Measurements from ENCODE around the gene HYDIN. TPM values are rescaled to one million over a fixed set of nuclear protein-coding genes. Genes with fewer than 3 reads are reported as not detected.
"Not testable (repeated sequence)": the region's sequence is repeated elsewhere in the genome, so short reads cannot be mapped to it uniquely, and the experiment has no call there.

HYDIN gene
- total and polyA plus RNA-seq, 9 of the 15 experiments (the other 6 are each of a cell fraction or from before 2014, with no cell fraction given): 0.08 to 0.43 (median 0.14) TPM; not detected in 1

DNA sequence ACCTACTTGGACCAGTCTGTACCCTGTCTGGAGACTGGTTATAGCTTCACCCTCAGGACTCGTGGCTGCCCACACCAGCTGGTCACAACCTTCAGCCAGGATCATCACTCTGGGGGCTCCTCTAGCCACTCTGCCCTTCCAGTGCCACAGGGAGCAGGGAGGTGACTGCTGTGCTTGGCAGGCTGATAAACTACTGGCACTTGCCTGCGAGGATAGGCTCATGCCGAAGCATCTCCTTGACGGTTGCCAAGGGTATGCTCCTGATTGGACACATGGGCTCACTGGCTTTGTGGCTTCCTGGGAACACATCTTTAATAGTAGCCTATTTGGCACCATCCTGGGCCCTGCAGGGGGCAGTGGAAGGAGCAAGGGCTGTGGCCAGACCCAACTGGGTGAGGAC, 295.2 kb downstream of the HYDIN start:
- POLR2A ChIA-PET: not testable (repeated sequence)

GRCh38 chr16:70933746-70934145, 296.8 kb downstream of the HYDIN start:
- H4K20me1 ChIP-seq (replicated peaks; ENCODE audit: control insufficient read depth, insufficient read depth, low read length); CTCF ChIA-PET (ENCODE audit: low intra/inter-chr PET ratio); DNase-seq (ENCODE audit: extremely low read depth in 1 of 4, low spot score in 3 of 4); H3K4me3 ChIP-seq; H3K79me2 ChIP-seq (ENCODE audit: control insufficient read depth, insufficient read depth, low read length); H3K4me2 ChIP-seq (ENCODE audit: insufficient read depth, low read length); H3K9ac ChIP-seq (ENCODE audit: insufficient read depth in 1 of 2, low read depth in 2 of 2, low read length in 2 of 2); H3K27ac ChIP-seq (ENCODE audit: extremely low read depth, low read depth, low read length); FAIRE-seq; ATAC-seq; H3K36me3 ChIP-seq (ENCODE audit: control insufficient read depth, insufficient read depth, low read length); H3K27me3 ChIP-seq (ENCODE audit: control insufficient read depth in 2 of 2, insufficient read depth in 2 of 2, low read length in 2 of 2); BruUV-seq (replicated peaks); intact Hi-C loops (cut with micrococcal nuclease); H3K9me3 ChIP-seq (replicated peaks; ENCODE audit: control insufficient read depth, insufficient read depth, low read depth, low read length); POLR2A ChIA-PET; H2AFZ ChIP-seq (ENCODE audit: low read depth, low read length); in situ Hi-C loops (cut with MboI); H3K4me1 ChIP-seq (replicated peaks in 1 of 2; ENCODE audit: control insufficient read depth in 2 of 2, insufficient read depth in 2 of 2, low read length in 2 of 2); H3K9me1 ChIP-seq (ENCODE audit: control insufficient read depth, insufficient read depth, low read length): not testable (repeated sequence)
- WGBS (ENCODE audit: insufficient coverage, low coverage, missing lambda C conversion rate): 4% methylated on average over 5 of the region's 8 CpGs

More for the DNA sequence above, 295.2 kb downstream of the HYDIN start:
- H2AFZ ChIP-seq (ENCODE audit: low read depth, low read length); H3K9me3 ChIP-seq (replicated peaks; ENCODE audit: control insufficient read depth, insufficient read depth, low read depth, low read length); H3K4me3 ChIP-seq; H3K4me2 ChIP-seq (ENCODE audit: insufficient read depth, low read length); H3K9ac ChIP-seq (ENCODE audit: insufficient read depth in 1 of 2, low read depth in 2 of 2, low read length in 2 of 2); FAIRE-seq; intact Hi-C loops (cut with micrococcal nuclease); H4K20me1 ChIP-seq (replicated peaks; ENCODE audit: control insufficient read depth, insufficient read depth, low read length); H3K27me3 ChIP-seq (ENCODE audit: control insufficient read depth in 2 of 2, insufficient read depth in 2 of 2, low read length in 2 of 2); H3K4me1 ChIP-seq (replicated peaks in 1 of 2; ENCODE audit: control insufficient read depth in 2 of 2, insufficient read depth in 2 of 2, low read length in 2 of 2); H3K9me1 ChIP-seq (ENCODE audit: control insufficient read depth, insufficient read depth, low read length); CTCF ChIA-PET (ENCODE audit: low intra/inter-chr PET ratio); H3K36me3 ChIP-seq (ENCODE audit: control insufficient read depth, insufficient read depth, low read length); in situ Hi-C loops (cut with MboI); H3K79me2 ChIP-seq (ENCODE audit: control insufficient read depth, insufficient read depth, low read length); BruUV-seq (replicated peaks); DNase-seq (ENCODE audit: extremely low read depth in 1 of 4, low spot score in 3 of 4); H3K27ac ChIP-seq (ENCODE audit: extremely low read depth, low read depth, low read length): not testable (repeated sequence)
- no CpG with 5 or more reads among the region's 4 CpGs for WGBS (ENCODE audit: insufficient coverage, low coverage, missing lambda C conversion rate)
- ATAC-seq: 0 out of 3 replicates have a peak, but pooled peaks have one; percentile 26

DNA sequence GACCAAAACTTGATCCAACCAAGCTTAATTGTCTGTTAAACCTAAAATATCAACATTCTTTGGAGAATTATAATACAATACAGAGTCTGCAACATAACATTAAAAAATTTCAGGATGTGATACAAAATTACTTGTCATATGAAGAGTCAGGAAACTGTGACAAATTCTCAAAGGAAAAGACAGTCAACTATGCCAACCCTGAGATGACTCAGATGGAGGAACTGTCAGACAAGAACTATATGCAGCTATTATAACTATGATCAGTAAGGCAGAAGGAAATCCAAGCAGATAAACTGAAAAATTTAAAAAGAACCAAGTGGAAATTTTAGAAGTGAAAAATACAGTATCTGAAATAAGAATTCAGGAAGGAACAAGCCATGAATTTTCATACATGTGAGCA, 299.8 kb downstream of the HYDIN start:
- BruUV-seq (replicated peaks); H3K9me3 ChIP-seq (replicated peaks; ENCODE audit: control insufficient read depth, insufficient read depth, low read depth, low read length); ATAC-seq; POLR2A ChIA-PET; H4K20me1 ChIP-seq (replicated peaks; ENCODE audit: control insufficient read depth, insufficient read depth, low read length); H3K27me3 ChIP-seq (ENCODE audit: control insufficient read depth in 2 of 2, insufficient read depth in 2 of 2, low read length in 2 of 2); H3K79me2 ChIP-seq (ENCODE audit: control insufficient read depth, insufficient read depth, low read length); H3K36me3 ChIP-seq (ENCODE audit: control insufficient read depth, insufficient read depth, low read length); H3K9me1 ChIP-seq (ENCODE audit: control insufficient read depth, insufficient read depth, low read length); H3K4me3 ChIP-seq; H3K27ac ChIP-seq (ENCODE audit: extremely low read depth, low read depth, low read length); DNase-seq (ENCODE audit: extremely low read depth in 1 of 4, low spot score in 3 of 4); FAIRE-seq; CTCF ChIA-PET (ENCODE audit: low intra/inter-chr PET ratio); H3K4me2 ChIP-seq (ENCODE audit: insufficient read depth, low read length); H3K9ac ChIP-seq (ENCODE audit: insufficient read depth in 1 of 2, low read depth in 2 of 2, low read length in 2 of 2); in situ Hi-C loops (cut with MboI); intact Hi-C loops (cut with micrococcal nuclease); H2AFZ ChIP-seq (ENCODE audit: low read depth, low read length); H3K4me1 ChIP-seq (replicated peaks in 1 of 2; ENCODE audit: control insufficient read depth in 2 of 2, insufficient read depth in 2 of 2, low read length in 2 of 2): not testable (repeated sequence)

DNA sequence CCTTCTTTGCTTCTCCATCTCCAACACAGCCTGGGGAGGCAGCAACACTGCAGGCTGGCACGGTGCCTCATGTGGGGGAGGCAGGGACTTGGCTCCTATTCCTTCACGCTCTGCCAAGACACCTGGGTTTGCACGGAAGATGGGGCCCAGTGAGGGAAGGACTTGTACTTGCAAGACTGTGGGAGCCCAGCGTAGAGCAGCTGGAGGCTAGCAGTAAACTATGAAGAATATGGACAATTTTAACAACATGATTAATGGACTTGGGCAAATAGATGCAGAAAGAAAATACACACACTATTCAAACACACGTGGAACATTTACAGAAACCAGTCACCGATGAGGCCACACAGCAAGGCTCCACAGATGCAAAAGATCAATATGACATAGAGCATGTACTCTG, 308.4 kb downstream of the HYDIN start:
- BruUV-seq (replicated peaks); ATAC-seq; H3K36me3 ChIP-seq (ENCODE audit: control insufficient read depth, insufficient read depth, low read length); H3K4me2 ChIP-seq (ENCODE audit: insufficient read depth, low read length); H3K27ac ChIP-seq (ENCODE audit: extremely low read depth, low read depth, low read length); H3K79me2 ChIP-seq (ENCODE audit: control insufficient read depth, insufficient read depth, low read length); H3K27me3 ChIP-seq (ENCODE audit: control insufficient read depth in 2 of 2, insufficient read depth in 2 of 2, low read length in 2 of 2); DNase-seq (ENCODE audit: extremely low read depth in 1 of 4, low spot score in 3 of 4); in situ Hi-C loops (cut with MboI); CTCF ChIA-PET (ENCODE audit: low intra/inter-chr PET ratio); H3K4me1 ChIP-seq (replicated peaks in 1 of 2; ENCODE audit: control insufficient read depth in 2 of 2, insufficient read depth in 2 of 2, low read length in 2 of 2); POLR2A ChIA-PET; H3K9me3 ChIP-seq (replicated peaks; ENCODE audit: control insufficient read depth, insufficient read depth, low read depth, low read length); FAIRE-seq; intact Hi-C loops (cut with micrococcal nuclease); H3K9me1 ChIP-seq (ENCODE audit: control insufficient read depth, insufficient read depth, low read length); H2AFZ ChIP-seq (ENCODE audit: low read depth, low read length); H4K20me1 ChIP-seq (replicated peaks; ENCODE audit: control insufficient read depth, insufficient read depth, low read length); H3K4me3 ChIP-seq; H3K9ac ChIP-seq (ENCODE audit: insufficient read depth in 1 of 2, low read depth in 2 of 2, low read length in 2 of 2): not testable (repeated sequence)
- 0% methylated on average over 4 of the region's 6 CpGs for WGBS (ENCODE audit: insufficient coverage, low coverage, missing lambda C conversion rate)
